DMS79 treated with DMSO at 0.1 percent for 48 hours (cell line): Measurements from ENCODE around the gene IFT57.

ENCODE experiments used
- DNase-seq: peaks from one replicate; lab custom pipeline; 2025; lab: John Stamatoyannopoulos, UW

The IFT57 gene

DNA sequence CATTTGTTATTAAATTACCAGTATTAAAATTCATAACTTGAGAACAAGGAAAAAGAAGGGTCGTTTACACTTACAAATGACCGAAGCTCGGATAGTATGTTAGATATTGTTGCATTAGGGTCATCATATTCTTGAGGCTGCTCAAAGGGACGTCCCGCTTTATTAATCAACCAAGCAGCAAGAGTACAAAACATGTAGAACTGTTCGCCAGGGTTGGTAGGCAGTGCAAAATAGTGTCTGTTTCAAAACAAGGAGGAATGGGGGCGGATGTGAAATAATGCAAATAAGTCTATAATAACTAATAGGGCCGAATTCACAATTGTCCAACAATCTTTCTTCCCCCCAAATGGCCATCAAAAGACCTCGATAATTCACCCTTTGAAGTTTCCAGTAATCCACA lies 2.9 kb downstream of the IFT57 start:
- no peak for DNase-seq

DNA sequence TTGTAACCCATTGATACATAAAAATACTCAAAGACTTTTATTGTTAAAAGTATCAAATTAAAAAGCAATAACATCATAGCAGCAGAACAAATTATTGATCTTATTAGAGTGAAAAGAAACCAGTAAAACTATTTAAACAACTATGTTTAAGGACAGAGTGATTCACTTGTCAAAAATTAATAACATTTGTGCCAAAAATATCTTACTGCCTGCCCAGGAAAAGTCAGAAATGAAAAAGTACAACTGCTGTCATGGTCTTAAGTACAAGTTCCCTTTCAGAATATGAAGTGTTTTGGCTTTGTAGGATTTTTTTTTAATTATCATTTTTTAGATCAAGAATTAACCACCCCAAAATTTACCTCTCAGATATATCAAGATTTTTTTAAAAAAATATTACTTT lies 3.4 kb downstream of the IFT57 start:
- DNase-seq, result no peak

- no peak for DNase-seq
Observed at GRCh38 chr3:108215871-108216270, 6.4 kb downstream of the IFT57 start.

GRCh38 chr3:108209579-108209978 lies 12.6 kb downstream of the IFT57 start:
- DNase-seq, result no peak

DNA sequence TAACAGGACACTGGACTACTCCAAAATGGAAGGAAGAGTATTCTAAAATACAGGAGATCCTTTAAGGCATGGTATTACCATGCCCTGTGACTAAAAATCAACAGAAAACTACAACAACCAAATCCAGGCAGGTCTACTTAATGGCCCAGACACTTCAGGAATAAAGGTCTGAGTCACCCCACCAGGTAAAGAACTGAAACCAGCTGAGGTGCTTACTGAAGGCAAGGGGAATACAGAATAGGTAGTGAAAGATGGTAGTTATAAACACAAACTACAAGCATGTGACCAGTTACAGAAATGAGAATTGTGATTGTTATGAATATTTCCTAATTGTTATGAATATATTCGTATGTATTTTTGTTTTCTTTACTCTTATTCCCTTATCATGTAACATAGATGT lies 13.4 kb downstream of the IFT57 start:
- no peak for DNase-seq

DNA sequence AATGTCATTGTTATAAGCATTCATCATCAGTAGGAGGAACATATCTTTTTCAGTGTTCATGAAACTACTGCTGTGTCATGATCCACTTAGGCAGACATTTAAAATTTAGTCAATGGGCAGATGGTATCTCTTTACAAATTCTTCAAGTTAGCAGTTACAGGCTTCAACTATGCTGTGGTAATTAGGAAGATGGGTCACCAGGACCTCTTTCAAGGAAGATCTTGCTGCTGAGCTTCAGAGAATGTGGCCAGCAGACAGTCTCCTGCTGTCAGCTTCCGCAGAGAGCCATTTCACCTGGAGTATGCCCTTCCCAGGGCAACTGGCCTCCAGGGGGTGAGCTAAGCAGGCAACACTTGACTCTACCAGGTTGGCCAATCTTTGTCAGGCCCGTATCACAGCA lies 19.4 kb downstream of the IFT57 start:
- no peak for DNase-seq

DNA sequence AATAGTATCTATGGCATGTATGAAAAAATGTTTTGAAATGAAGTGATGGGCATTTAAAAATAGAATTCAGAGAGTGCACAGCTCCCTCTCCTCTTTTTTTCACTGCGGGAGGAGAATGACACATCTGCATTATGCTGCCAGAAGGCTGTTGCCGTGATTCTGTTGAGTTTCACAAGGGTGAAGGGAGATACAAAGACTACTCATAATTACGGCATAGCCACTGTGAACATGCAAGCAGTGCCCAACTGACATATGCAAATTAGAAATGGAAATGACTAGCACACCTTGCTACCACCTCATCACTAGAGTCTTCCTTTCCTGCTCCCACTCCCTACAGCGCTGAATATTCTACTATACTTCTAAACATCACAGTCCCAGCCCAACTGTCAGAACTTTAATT lies 20.1 kb downstream of the IFT57 start:
- DNase-seq, result no peak

- DNase-seq, result no peak
Observed at GRCh38 chr3:108201258-108201657, 21.0 kb downstream of the IFT57 start.

GRCh38 chr3:108200578-108200977 lies 21.6 kb downstream of the IFT57 start:
- DNase-seq, result no peak

DNA sequence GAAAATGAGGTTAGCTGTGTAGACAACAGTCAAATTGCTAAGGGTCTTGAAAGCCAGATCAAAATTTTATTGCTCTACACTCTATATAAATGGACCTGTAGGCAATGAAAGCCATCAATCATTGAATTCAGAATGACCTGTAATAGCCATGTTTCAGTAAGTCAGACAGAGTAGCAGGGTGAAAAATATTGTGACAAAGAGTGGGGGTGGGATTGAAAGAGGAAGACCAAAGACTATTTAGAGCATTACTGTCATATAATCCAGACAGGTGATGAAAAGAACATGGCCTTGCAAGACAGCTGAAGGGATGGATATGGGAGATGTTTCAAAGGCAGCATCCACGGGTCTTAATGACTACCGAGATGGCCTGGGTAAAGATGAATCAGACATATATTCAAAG lies 22.2 kb downstream of the IFT57 start:
- no peak for DNase-seq

DNA sequence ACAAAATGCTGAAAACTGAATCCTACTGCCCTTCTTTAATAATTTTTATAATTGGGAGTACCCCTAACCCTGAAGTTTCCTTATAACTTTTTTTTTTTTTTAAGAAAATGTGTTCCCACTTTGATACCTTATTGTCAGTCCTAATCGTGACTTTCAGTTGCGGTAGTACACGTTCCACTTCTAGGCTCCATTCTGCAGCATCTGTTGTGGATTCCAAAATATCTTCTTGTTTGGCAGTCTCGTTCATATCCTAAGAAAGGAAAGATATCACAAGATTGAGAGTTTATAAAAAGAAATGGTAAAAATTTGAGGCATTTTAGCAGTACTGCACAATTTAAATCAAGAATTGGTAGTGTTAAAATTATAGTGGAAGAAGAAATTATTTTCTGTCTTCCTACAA lies 30.8 kb downstream of the IFT57 start:
- DNase-seq, result no peak

- no peak for DNase-seq
Observed at GRCh38 chr3:108190346-108190745, 31.9 kb downstream of the IFT57 start.

DNA sequence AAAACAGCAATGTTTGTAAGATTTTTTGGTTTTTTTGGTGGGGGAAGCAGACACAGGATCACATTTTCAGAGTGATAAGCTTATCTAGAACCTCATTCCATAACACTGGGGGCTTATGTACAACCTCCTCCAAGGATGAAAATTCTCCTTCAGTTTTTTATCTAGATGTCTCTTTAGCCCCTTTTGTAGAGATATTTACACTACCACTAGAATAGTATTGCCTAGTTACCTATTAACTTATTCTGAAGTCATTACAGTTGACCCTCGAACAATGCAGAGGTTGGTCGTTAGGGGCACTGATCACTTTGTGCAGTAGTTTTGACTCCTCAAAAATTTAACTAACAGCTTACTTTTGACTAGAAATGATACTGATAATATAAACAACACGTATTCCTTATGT lies 32.8 kb downstream of the IFT57 start:
- DNase-seq, result no peak

DNA sequence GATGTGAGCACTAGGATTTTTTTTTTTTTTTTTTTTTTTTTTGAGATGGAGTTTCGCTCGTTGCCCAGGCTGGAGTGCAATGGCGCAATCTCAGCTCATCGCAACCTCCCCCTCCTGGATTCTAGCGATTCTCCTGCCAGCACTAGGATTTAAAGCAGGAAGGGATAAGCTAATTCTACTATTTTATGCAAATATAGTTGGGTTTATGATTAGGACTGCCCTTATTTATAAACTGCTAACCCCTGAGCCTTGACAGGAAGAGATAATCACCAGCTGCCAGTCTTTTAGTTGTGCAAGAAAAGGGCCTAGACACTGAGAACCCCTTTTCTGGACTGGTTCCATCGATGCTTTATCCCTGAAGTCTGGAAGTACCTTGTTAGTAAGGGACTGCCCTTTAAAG lies 36.7 kb downstream of the IFT57 start:
- no peak for DNase-seq

- DNase-seq, result no peak
Observed at GRCh38 chr3:108184824-108185223, 37.4 kb downstream of the IFT57 start.

GRCh38 chr3:108183971-108184370 lies 38.3 kb downstream of the IFT57 start:
- DNase-seq, result no peak

GRCh38 chr3:108183181-108183580 lies 39.0 kb downstream of the IFT57 start:
- no peak for DNase-seq

DNA sequence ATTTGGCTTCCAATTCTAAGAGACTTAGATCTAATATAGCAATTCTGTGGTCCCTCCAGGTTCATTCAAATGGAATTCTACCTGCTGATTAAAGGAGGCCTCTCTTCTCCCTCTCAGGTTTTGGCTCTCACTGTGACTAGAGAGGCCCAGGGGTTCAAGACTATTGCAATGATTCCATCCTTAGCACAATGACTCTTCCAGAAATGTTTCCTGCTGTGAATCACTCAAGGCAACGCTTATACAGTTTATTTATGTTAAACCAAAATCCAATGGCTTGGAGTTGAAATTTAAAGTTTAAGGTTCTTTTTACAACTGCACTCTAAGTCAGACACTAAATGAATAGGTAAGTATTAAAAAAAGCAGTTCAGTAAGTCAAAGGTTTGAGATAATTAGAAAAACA lies 39.9 kb downstream of the IFT57 start:
- DNase-seq, result no peak

- no peak for DNase-seq
Observed at GRCh38 chr3:108181172-108181571, 41.1 kb downstream of the IFT57 start.

DNA sequence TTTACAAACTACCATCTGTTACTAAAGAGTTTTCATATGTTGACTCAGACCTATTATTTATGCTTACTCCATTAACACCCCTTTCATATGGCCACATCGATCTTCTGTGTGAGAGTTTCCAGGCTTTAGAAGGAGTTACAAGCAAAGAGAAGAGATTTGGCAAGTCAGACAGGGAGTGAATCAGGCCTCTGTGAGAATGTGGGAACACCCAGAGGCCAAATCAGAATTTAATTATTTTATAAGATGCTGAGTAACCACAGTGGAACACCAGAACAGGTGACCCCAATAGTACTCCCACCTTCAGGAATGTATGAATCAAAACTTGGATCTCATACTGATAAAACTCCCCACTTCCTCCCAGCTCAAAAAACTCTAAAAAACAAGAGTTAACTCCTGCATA lies 42.0 kb downstream of the IFT57 start:
- no peak for DNase-seq

DNA sequence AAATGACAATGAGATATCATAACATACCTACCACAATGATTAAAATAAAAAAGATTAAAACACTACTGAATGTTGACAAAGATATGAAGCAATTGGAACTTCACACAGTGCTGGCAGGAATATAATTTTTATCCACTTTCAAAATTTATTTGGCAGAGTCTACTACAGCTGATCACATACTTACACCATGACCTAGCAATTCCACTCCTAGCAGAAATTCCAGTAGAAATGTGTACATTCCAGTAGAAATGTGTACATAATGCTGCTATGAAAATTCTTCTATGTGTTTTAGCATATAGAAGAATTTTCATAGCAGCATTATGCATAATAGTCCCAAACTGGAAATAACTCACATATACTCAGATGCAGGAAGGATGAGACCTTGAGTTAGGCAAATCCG lies 43.5 kb downstream of the IFT57 start:
- DNase-seq, result no peak

DNA sequence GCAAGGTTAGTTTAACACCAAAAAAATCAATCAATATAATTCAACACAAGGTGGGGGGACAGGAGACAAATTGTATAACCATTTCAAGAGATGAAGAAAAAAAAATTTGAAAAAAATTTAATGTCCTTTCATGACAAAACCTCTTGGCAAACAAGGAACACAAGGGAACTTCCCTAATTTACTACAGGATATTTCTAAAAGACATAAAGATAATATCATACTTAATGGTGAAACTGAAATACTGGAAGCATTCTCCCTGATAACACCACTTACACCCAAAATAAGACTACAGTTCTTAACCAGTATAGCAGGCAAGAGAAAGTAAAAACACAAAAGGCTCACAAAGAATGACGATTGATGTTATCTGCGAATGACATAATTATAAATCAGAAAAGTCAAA lies 44.7 kb downstream of the IFT57 start:
- no peak for DNase-seq

DNA sequence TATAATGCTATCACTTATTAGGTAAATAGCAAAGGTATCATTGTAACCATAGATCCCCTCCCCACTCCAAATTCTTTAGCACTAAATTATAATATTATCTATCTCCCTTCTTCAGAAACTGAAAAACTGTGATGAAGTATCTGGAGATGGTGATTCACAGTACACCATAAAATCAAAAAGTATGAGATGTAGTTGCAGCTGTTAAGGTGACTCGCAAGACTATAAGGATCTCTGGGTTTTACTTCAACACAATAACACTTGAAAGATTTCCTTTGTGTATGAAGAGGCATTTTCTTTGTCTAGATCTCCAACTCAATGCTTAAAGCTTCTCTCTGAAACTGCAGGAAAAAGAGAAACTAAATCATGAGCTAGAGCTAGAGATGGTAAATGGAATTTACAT lies 46.9 kb downstream of the IFT57 start:
- no peak for DNase-seq

DNA sequence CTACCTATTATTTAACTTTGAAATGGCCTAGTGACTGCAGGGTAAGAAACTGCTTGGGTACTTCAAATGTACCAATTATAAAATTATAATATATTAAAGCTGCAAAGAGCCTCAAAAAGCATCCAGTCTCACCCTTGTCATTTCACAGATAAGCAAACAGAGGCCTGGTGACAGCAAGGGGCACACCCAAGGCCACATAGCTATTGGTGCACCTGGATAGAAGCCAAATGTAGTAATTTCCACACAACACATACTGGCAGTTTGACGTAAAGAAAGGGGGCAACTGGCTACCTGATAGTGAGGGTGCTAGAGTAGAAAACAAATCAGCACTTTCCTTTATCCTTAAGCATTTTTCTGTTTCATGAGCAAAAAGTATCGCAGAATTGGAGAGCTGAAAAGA lies 51.1 kb downstream of the IFT57 start:
- DNase-seq, result no peak

GRCh38 chr3:108164391-108164790 lies 57.8 kb downstream of the IFT57 start:
- DNase-seq, result no peak
